Measurements from ENCODE around the gene ARHGEF16.

The ARHGEF16 gene

GRCh38 chr1:3498986-3499385 lies 44.5 kb downstream of the ARHGEF16 start:
- DNase-seq (ENCODE audit: insufficient read length, low spot score) (no peak), FAIRE-seq (no peak)

- FAIRE-seq (no peak), DNase-seq (ENCODE audit: insufficient read length, low spot score) (no peak)
Observed at GRCh38 chr1:3499611-3500010, 45.1 kb downstream of the ARHGEF16 start.

- no peak for FAIRE-seq
- no peak for DNase-seq (ENCODE audit: insufficient read length, low spot score)
Observed at GRCh38 chr1:3500265-3500835, 45.9 kb downstream of the ARHGEF16 start.

- FAIRE-seq, result no peak
- DNase-seq (ENCODE audit: insufficient read length, low spot score), result no peak
Observed at GRCh38 chr1:3501437-3501836, 47.0 kb downstream of the ARHGEF16 start.

- FAIRE-seq, result no peak
- peak; percentile 65 for DNase-seq (ENCODE audit: insufficient read length, low spot score)
Observed at GRCh38 chr1:3501856-3502640, 47.6 kb downstream of the ARHGEF16 start.

- no peak for DNase-seq (ENCODE audit: insufficient read length, low spot score)
- no peak for FAIRE-seq
Observed at GRCh38 chr1:3502641-3503524, 48.4 kb downstream of the ARHGEF16 start.

- FAIRE-seq (no peak), DNase-seq (ENCODE audit: insufficient read length, low spot score) (no peak)
Observed at GRCh38 chr1:3503525-3503886, 49.0 kb downstream of the ARHGEF16 start.

- DNase-seq (ENCODE audit: insufficient read length, low spot score), result no peak
- no peak for FAIRE-seq
Observed at GRCh38 chr1:3504151-3504821, 49.8 kb downstream of the ARHGEF16 start.

- no peak for DNase-seq (ENCODE audit: insufficient read length, low spot score)
Observed at GRCh38 chr1:3504822-3505153, 50.3 kb downstream of the ARHGEF16 start.

GRCh38 chr1:3505161-3505560 lies 50.7 kb downstream of the ARHGEF16 start:
- no peak for DNase-seq (ENCODE audit: insufficient read length, low spot score)
- FAIRE-seq, result no peak

More at GRCh38 chr1:3504822-3505153, 50.3 kb downstream of the ARHGEF16 start:
- FAIRE-seq, result no peak

GRCh38 chr1:3506041-3506440 lies 51.6 kb downstream of the ARHGEF16 start:
- no peak for FAIRE-seq
- DNase-seq (ENCODE audit: insufficient read length, low spot score), result no peak

- FAIRE-seq (no peak), DNase-seq (ENCODE audit: insufficient read length, low spot score) (no peak)
Observed at GRCh38 chr1:3506943-3507342, 52.5 kb downstream of the ARHGEF16 start.

- FAIRE-seq, result no peak
Observed at GRCh38 chr1:3507636-3508275, 53.3 kb downstream of the ARHGEF16 start.

GRCh38 chr1:3508757-3509415 lies 54.4 kb downstream of the ARHGEF16 start:
- FAIRE-seq (no peak), DNase-seq (ENCODE audit: insufficient read length, low spot score) (no peak)

More at GRCh38 chr1:3507636-3508275, 53.3 kb downstream of the ARHGEF16 start:
- DNase-seq (ENCODE audit: insufficient read length, low spot score), result no peak

GRCh38 chr1:3509721-3510120 lies 55.3 kb downstream of the ARHGEF16 start:
- DNase-seq (ENCODE audit: insufficient read length, low spot score) (no peak), FAIRE-seq (no peak)

- no peak for FAIRE-seq
- no peak for DNase-seq (ENCODE audit: insufficient read length, low spot score)
Observed at GRCh38 chr1:3510136-3510955, 55.9 kb downstream of the ARHGEF16 start.

- FAIRE-seq, result no peak
- DNase-seq (ENCODE audit: insufficient read length, low spot score), result no peak
Observed at GRCh38 chr1:3510956-3511250, 56.4 kb downstream of the ARHGEF16 start.

- no peak for FAIRE-seq
- DNase-seq (ENCODE audit: insufficient read length, low spot score), result no peak
Observed at GRCh38 chr1:3511306-3511705, 56.8 kb downstream of the ARHGEF16 start.

- DNase-seq (ENCODE audit: insufficient read length, low spot score) (no peak), FAIRE-seq (no peak)
Observed at GRCh38 chr1:3511856-3512255, 57.4 kb downstream of the ARHGEF16 start.

Measured in GM19239 (cell line).